ENCODE data around the gene CHRM4.
"Not testable (repeated sequence)": the region's sequence is repeated elsewhere in the genome, so short reads cannot be mapped to it uniquely, and the experiment has no call there.

The CHRM4 gene

DNA sequence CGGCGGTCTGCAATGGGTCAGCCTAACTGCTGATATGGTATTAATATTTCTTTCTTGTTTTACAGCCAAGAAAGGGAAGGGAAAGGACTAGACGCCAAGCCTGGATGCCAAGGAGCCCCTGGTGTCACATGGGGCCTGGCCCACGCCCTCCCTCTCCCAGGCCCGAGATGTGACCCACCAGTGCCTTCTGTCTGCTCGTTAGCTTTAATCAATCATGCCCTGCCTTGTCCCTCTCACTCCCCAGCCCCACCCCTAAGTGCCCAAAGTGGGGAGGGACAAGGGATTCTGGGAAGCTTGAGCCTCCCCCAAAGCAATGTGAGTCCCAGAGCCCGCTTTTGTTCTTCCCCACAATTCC is 8.2 kb downstream of the CHRM4 start:
- no peak overlapping the region for H3K27ac ChIP-seq
- H3K36me3 ChIP-seq (replicated peaks): no peaks in the 10 kb centered on the region
- no peak for DNase-seq
- no peaks in the 10 kb centered on the region for H3K27me3 ChIP-seq (replicated peaks)
- no peak for TF ChIP-seq CTCF (IDR thresholded peaks at IDR 0.05; ENCODE audit: low read depth, low read length, missing control alignments)
- in situ Hi-C loops (cut with HindIII; ENCODE audit: low pct_ligation_motif_present, low sequenced_read_pairs): no loop called here
- H3K4me3 ChIP-seq (ENCODE audit: low read depth, low read length): no peak overlapping the region

DNA sequence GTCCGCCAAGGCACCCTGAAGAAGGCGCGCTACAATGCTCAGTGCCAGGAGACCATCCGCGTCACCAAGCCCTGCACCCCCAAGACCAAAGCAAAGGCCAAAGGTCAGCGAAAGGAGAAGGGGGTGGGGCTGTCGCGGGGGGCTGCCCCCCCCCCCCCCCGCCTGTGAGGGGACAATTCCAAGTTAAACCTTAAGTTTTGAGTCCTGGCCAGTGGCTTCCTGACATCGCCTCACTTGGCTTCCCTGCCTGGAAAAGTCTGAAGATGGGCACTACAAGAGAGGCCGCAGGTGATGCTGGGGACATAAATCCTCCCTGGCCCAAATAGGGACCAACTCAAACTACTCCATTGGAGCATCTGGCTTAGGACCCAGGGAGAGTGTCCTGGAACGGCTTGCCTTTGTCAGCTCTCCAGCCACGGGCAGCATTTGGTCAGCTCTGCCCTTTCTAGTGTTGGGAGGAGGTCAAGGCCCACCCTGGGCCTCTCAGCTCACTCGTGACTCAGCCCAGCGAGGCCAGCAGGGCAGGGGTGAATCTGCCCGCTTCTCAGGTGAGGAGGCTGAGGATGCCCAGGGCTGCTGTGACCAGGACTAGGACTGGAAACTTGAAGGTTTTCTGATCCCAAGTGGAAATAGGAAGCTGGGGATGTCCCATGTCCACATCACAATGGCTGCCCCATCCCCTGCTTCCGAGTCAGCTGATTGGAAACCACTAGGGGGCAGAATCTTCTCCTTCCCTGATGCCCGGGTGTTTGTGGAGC is 8.8 kb downstream of the CHRM4 start:
- H3K4me3 ChIP-seq (ENCODE audit: low read depth, low read length): peak overlapping the region; percentile 60
- TF ChIP-seq CTCF (IDR thresholded peaks at IDR 0.05; ENCODE audit: low read depth, low read length, missing control alignments): peak; percentile 78
- no peaks in the 10 kb centered on the region for H3K27me3 ChIP-seq (replicated peaks)
- no peak for DNase-seq
- H3K27ac ChIP-seq: no peak overlapping the region
- peaks cover 5% of the 10 kb centered on the region for H3K36me3 ChIP-seq (replicated peaks)
- in situ Hi-C loops (cut with HindIII; ENCODE audit: low pct_ligation_motif_present, low sequenced_read_pairs): no loop called here

DNA sequence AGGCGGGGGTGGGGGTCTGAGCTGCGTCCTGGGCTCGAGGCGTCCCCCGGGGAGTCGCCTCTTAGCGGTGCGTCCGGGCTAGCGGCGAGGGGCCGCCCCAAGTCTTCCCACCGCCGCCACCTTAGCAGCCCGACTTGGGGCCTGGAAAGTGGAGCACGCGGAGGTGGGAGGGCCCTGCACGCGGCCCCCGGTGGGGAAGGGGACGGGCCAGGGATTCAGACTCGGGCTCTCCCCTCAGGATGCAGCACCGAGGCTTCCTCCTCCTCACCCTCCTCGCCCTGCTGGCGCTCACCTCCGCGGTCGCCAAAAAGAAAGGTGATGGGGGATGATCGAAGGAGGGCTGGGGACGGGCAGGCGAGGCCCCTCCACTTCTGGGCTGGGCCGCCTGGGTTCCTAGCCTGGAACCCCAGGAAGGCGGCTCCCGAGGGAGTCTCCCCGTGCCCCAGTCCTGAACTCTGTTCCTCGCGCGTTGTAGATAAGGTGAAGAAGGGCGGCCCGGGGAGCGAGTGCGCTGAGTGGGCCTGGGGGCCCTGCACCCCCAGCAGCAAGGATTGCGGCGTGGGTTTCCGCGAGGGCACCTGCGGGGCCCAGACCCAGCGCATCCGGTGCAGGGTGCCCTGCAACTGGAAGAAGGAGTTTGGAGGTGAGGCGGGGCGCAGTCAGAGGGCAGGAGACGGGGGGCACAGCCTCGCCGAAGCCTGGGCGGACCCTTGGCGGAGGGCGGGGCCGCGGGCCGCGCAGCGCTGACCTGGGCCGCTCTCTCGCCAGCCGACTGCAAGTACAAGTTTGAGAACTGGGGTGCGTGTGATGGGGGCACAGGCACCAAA is 9.5 kb downstream of the CHRM4 start:
- Histone ChIP-seq H3K4me3 (ENCODE audit: low read depth, low read length) (peak overlapping the region; percentile 60), H3K27ac (no peak overlapping the region), H3K27me3 (replicated peaks) (no peaks in the 10 kb centered on the region), H3K36me3 (replicated peaks) (peaks cover 8% of the 10 kb centered on the region)
- no peak for DNase-seq
- no peak for TF ChIP-seq CTCF (IDR thresholded peaks at IDR 0.05; ENCODE audit: low read depth, low read length, missing control alignments)
- in situ Hi-C loops (cut with HindIII; ENCODE audit: low pct_ligation_motif_present, low sequenced_read_pairs): no loop called here

GRCh38 chr11:46381048-46381818 is 10.3 kb downstream of the CHRM4 start, which contains the start of gene MDK:
TSS of gene MDK (plus strand) at chr11:46381669. CDS start at chr11:46382058, 389 bp downstream.
- in situ Hi-C loops (cut with HindIII; ENCODE audit: low pct_ligation_motif_present, low sequenced_read_pairs): no loop called here
- TF ChIP-seq CTCF (IDR thresholded peaks at IDR 0.05; ENCODE audit: low read depth, low read length, missing control alignments): no peak
- Histone ChIP-seq H3K4me3 (ENCODE audit: low read depth, low read length) (peak within 1 kb of the TSS; percentile 60), H3K36me3 (replicated peaks) (peaks cover 13% of the 10 kb centered on the region), H3K27me3 (replicated peaks) (no peaks in the 10 kb centered on the region), H3K27ac (peak within 1 kb of the TSS; percentile 50)
- no peak for DNase-seq

DNA sequence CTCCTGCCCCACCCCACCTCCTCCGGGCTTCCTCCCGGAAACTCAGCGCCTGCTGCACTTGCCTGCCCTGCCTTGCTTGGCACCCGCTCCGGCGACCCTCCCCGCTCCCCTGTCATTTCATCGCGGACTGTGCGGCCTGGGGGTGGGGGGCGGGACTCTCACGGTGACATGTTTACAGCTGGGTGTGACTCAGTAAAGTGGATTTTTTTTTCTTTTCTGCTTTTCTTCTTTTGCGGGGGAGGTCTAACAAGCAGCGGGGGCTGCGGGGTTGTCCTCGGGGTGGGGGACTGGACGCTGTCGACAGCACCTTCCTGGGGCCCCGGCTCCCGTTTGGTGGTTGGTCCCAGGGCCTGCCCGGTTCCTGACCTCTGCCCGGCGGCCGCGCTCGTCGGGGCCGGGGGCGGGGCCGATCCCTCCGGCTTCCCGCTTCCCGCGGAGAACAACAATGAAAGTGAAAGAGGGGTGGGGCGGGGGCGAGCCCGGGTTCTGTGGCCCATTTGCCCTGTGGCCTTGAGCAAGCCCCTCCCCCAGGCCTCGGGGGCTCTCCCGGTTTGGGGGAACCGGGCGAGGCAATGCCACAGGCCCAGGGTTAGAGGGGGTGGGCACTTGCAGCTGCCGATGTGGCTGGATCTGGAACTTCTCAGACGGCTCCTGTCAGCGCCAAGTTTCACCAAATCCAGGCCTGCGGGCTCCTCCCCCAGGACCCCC is 11.1 kb downstream of the CHRM4 start:
- no peak for DNase-seq
- H3K36me3 ChIP-seq (replicated peaks): peaks cover 21% of the 10 kb centered on the region
- peak overlapping the region; percentile 50 for H3K27ac ChIP-seq
- in situ Hi-C loops (cut with HindIII; ENCODE audit: low pct_ligation_motif_present, low sequenced_read_pairs): no loop called here
- H3K27me3 ChIP-seq (replicated peaks): no peaks in the 10 kb centered on the region
- H3K4me3 ChIP-seq (ENCODE audit: low read depth, low read length): peak overlapping the region; percentile 59
- no peak for TF ChIP-seq CTCF (IDR thresholded peaks at IDR 0.05; ENCODE audit: low read depth, low read length, missing control alignments)

GRCh38 chr11:46379482-46380293 is 11.9 kb downstream of the CHRM4 start:
- H3K27ac ChIP-seq; DNase-seq; in situ Hi-C loops (cut with HindIII; ENCODE audit: low pct_ligation_motif_present, low sequenced_read_pairs); H3K4me3 ChIP-seq (ENCODE audit: low read depth, low read length); H3K27me3 ChIP-seq (replicated peaks): not testable (repeated sequence)
- H3K36me3 ChIP-seq (replicated peaks): peaks cover 29% of the 10 kb centered on the region
